ENCODE data around the gene CABP5.

The CABP5 gene

DNA sequence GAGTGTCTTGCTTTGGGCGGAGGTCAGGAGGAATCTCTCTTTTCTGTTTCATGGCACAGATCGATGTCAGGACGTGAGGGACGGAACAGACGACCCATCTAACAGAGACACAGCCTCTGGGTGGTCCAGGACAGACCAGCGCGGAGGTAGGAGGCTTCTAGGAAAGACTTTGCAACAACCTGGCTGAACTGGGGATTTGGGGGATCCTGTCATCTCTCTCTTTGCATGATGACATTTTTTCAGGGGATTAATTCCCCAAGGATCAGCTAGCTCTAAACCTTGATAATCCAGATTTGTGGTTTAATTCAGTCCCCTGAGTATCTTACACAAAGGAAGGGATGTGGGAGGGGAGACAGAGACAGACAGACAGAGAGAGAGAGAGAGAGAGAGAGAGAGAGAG, 14.4 kb downstream of the CABP5 start:
- DNase-seq = no peak

DNA sequence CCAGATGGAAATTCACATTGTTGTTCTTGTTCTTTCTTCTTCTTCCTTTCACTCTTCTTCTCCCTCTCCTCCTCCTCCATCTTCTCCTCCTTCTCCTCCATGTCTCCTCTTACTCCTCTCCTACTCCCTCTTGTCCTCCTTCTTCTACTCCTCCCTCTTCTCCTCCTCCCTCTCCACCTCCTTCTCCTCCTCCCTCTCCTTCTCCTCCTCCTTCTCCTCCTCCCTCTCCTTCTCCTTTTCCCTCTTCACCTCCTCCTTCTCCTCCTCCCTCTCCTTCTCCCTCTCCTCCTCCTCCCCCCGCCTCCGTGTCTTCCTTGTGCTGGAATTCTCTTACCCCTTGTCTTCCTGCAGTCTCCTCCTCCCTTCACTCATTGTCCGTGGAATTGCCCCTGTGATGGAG, 18.4 kb downstream of the CABP5 start:
- no peak for DNase-seq

- no peak for DNase-seq
Observed at GRCh38 chr19:48023518-48023917, 20.4 kb downstream of the CABP5 start.

DNA sequence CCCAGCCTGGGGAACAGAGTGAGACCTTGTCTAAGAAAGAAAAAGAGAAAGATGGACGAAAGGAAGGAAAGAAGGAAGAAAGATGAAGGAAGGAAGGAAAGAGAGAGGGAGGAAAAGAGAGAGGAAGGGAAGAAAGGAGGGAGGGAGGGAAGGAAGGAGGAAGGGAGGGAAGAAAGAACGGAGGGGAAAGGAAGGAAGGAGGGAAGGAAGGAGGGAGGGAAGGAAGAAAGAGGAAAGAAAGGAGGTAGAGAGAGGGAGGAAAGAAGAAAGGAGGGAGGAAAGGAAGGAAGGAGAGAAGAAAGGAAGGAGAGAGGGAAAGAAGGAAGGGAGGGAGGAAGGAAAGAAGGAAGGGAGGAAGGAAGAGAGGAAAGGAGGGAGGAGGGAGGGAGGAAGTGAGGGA, 20.9 kb downstream of the CABP5 start:
- DNase-seq = no peak

GRCh38 chr19:48020686-48021085, 23.2 kb downstream of the CABP5 start:
- DNase-seq = no peak

GRCh38 chr19:48010932-48011758, 32.7 kb downstream of the CABP5 start:
- no peak for DNase-seq

DNA sequence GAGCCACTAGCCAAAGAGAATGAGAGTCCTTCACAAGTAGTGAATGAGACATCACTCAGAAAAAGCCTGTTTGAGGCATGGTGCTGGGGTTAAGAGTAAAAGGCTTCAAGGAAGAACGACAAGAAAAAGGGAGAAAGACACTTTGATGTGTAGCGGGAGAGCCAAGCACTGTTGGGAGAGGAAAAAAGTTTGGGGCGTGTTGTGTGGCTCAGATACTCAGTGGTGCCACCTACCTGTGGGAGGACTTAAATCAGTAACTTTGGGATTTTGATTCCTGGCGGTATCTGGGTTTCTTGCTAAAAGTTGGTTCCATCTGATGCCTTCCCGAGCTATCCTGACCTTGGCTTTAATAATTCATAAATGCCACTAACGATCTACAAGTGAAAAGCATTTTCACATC, 37.1 kb downstream of the CABP5 start:
- DNase-seq = peak; percentile 31

- DNase-seq = no peak
Observed at GRCh38 chr19:48004236-48004635, 39.6 kb downstream of the CABP5 start.

DNA sequence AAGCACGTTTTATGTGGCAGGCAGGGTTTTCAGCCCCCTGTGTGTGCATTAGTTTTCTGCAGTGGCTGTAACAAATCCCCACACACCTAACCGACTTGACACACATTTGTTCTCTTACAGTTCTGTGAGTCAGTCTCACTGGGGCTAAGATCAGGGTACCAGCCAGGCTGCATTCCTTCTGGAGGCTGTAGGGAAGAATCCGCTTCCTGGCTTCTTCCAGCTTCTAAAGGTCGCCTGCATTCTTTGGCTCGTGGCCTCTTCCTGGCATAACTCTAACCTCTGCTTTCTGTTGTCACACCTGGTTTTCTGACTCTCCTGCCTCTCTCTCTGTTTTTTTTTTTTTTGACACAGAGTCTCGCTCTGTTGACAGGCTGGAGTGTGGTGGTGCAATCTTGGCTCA, 43.0 kb downstream of the CABP5 start:
- DNase-seq = no peak

DNA sequence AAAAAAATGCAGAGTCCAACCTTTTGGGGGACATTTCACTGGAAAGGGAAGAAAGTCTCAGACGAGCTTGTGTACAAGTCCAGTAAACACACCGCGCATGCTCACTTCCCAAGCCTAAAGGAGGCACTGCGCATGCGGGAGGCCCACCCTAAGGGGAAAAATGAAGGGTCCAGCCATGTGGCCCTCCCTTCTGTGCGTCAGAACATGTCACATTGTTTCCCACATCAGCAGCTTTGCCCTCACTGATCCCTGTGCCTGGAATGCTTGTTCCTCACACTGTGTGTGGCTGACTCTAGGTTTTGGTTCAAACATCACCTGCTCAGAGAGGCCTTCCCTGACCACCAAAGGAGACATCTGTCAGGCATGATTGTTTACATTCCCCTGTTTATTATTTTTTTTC, 45.1 kb downstream of the CABP5 start:
- DNase-seq = no peak

GRCh38 chr19:47996230-47996727, 47.6 kb downstream of the CABP5 start:
- DNase-seq = no peak

GRCh38 chr19:47994209-47994802, 49.6 kb downstream of the CABP5 start, which contains the start of gene ELSPBP1:
TSS of gene ELSPBP1 (plus strand) at chr19:47994632. CDS start at chr19:48008668, 14,036 bp downstream.
- DNase-seq = no peak

DNA sequence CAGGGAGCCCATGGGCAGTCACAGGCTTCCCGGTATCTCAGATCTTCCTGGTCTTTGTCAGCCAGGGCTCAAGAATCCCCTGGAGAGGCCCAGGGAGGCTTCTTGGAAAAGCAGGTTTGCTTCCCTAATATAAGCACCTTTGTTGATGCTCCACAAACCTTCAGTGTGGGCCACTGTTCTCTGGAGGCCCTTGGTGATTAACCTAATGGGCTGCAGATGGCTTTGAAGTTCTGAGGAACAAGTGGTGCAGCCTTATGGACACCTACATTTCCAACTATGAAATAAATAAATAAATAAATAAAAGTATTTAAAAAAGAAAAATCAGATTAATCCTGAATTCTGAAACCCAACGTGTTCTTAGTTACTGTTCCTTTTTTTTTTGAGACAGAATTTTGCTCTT, 51.8 kb downstream of the CABP5 start, which contains the start of gene BSPH1:
TSS of gene BSPH1 (minus strand) at position 101 of the 400 bp plus-strand sequence. CDS start at position 12, 89 bp downstream.
- DNase-seq = no peak

DNA sequence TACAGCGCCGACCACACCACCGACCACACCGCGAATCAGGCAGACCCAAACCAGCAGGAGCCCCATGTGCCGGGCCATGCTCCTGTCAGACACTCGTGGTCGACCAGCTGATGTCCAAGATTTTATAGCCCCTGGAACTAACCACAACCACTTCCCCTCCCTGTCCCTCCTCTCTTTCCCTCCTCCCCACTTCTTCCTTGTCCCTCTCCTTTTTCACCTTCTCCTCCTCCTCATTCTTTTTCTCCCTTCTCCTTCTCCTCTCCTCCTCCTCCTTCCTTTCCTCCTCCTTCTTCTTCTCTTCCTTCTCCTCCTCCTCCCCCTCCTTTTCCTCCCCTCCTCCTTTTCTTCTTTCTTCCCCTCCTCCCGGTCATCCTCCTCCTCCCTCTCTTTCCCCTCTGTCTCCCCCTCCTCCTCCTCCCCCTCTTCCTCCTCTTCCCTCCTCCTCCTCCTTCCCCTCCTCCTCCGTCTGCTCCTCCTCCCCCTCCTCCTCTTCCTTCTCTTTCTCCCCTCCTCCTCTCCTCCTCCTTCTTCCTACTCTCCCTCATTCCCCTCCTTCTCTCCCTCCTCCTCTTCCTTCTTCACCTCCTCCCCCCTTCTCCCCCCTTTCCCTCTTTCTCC, 52.6 kb downstream of the CABP5 start:
- DNase-seq = no peak

All from stimulated activated CD8-positive, alpha-beta memory T cell treated with anti-CD3 and anti-CD28 coated beads, Interleukin-4, amount 100 ng/mL, for 48 hours (primary cell).